HEK293 (cell line): ENCODE measurements around the gene PLAGL1.
A peak's percentile ranks its signal among the peaks of the same experiment; 100 is the strongest.

Source experiments
- CTCF ChIA-PET: fragments of 350-600 bp; formaldehyde crosslinking; extraction: SDS; loops from one replicate; lab custom pipeline; 2021; ENCODE audit warnings: antibody characterized with exemption; lab: Yijun Ruan, JAX
- POLR2A ChIA-PET: fragments of 300-600 bp; formaldehyde crosslinking; extraction: SDS; loops from one replicate; lab custom pipeline; 2020; ENCODE audit warnings: antibody characterized with exemption, inconsistent platforms; lab: Yijun Ruan, JAX
- H3K27ac ChIP-seq: fragments of 200-500 bp; sonication (Bioruptor generic); 2 replicates; pipeline ENCODE4 v1.5.1; 2014; ENCODE audit warnings: low read depth, low read length, control low read depth, inconsistent platforms; ENCODE audit errors: extremely low read depth
- H3K36me3 ChIP-seq, 2 experiments: fragments of 200-500 bp in 1 of 2; sonication (Bioruptor generic) in 1 of 2; 1 replicate in 1 of 2; 2 replicates in 1 of 2; pipeline ENCODE4 v1.5.1; 2014 to 2017; ENCODE audit warnings: inconsistent platforms in 2 of 2, low read length in 2 of 2; ENCODE audit not compliant: control insufficient read depth in 2 of 2, insufficient read depth in 1 of 2
- H3K4me1 ChIP-seq: fragments of 200-500 bp; sonication (Bioruptor generic); 2 replicates; pipeline ENCODE4 v1.5.1; 2014; ENCODE audit warnings: mild to moderate bottlenecking, low read length, inconsistent platforms; ENCODE audit not compliant: control insufficient read depth, insufficient read depth
- H3K4me3 ChIP-seq: 2 replicates; pipeline ENCODE4 v1.5.1; 2011; ENCODE audit warnings: low read depth, mild to moderate bottlenecking, control low read depth, low read length, moderate library complexity
- H3K9me3 ChIP-seq: fragments of 200-500 bp; sonication (Bioruptor generic); 2 replicates; pipeline ENCODE4 v1.5.1; 2014; ENCODE audit warnings: low read depth, low read length, inconsistent platforms; ENCODE audit not compliant: control insufficient read depth, insufficient read depth
- FEZF1 ChIP-seq: fragments of 450-650 bp; formaldehyde crosslinking; IDR thresholded peaks from 2 replicates; pipeline ENCODE4 v1.5.1; 2016; ENCODE audit warnings: missing biosample characterization, missing genetic modification characterization
- PRDM6 ChIP-seq: fragments of 450-650 bp; formaldehyde crosslinking; IDR thresholded peaks from 2 replicates; pipeline ENCODE4 v1.5.1; 2017; ENCODE audit warnings: missing biosample characterization, missing genetic modification characterization
- ZBTB20 ChIP-seq: fragments of 450-650 bp; formaldehyde crosslinking; IDR thresholded peaks from 2 replicates; pipeline ENCODE4 v1.5.1; 2016; ENCODE audit warnings: missing biosample characterization, missing genetic modification characterization
- ZNF132 ChIP-seq: fragments of 450-650 bp; formaldehyde crosslinking; IDR thresholded peaks from 2 replicates; pipeline ENCODE4 v1.5.1; 2017; ENCODE audit warnings: missing biosample characterization, missing genetic modification characterization, borderline replicate concordance
- ZNF18 ChIP-seq: fragments of 450-650 bp; formaldehyde crosslinking; IDR thresholded peaks from 2 replicates; pipeline ENCODE4 v1.5.1; 2016; ENCODE audit warnings: missing biosample characterization, missing genetic modification characterization
- ZNF214 ChIP-seq: fragments of 450-650 bp; formaldehyde crosslinking; IDR thresholded peaks from 2 replicates; pipeline ENCODE4 v1.5.1; 2017; ENCODE audit warnings: missing biosample characterization, mild to moderate bottlenecking, missing genetic modification characterization, borderline replicate concordance
- ZNF341 ChIP-seq: fragments of 450-650 bp; formaldehyde crosslinking; IDR thresholded peaks from 2 replicates; pipeline ENCODE4; 2016; ENCODE audit warnings: low read depth, missing biosample characterization, missing genetic modification characterization
- ZNF521 ChIP-seq: fragments of 450-650 bp; formaldehyde crosslinking; IDR thresholded peaks from 2 replicates; pipeline ENCODE4 v1.5.1; 2017; ENCODE audit warnings: missing biosample characterization, mild to moderate bottlenecking, missing genetic modification characterization
- ZNF670 ChIP-seq: fragments of 450-650 bp; formaldehyde crosslinking; IDR thresholded peaks from 2 replicates; pipeline ENCODE4 v1.5.1; 2016; ENCODE audit warnings: missing biosample characterization, missing genetic modification characterization, low read depth
- ZNF747 ChIP-seq: fragments of 450-650 bp; formaldehyde crosslinking; IDR thresholded peaks from 2 replicates; pipeline ENCODE4 v1.5.1; 2016; ENCODE audit warnings: missing biosample characterization, missing genetic modification characterization
- ZSCAN23 ChIP-seq: fragments of 450-650 bp; formaldehyde crosslinking; IDR thresholded peaks from 2 replicates; pipeline ENCODE4 v1.5.1; 2016; ENCODE audit warnings: missing biosample characterization, missing genetic modification characterization
- ZSCAN5A ChIP-seq: fragments of 450-650 bp; formaldehyde crosslinking; IDR thresholded peaks from 2 replicates; pipeline ENCODE4 v1.5.1; 2016; ENCODE audit warnings: missing biosample characterization, missing genetic modification characterization
- TF ChIP-seq, protein P1 (sequence below): fragments of 450-650 bp; formaldehyde crosslinking; IDR thresholded peaks from 2 replicates; pipeline ENCODE4 v1.5.1; 2016; ENCODE audit warnings: missing biosample characterization, missing genetic modification characterization
- TF ChIP-seq, protein P2 (sequence below): fragments of 450-650 bp; formaldehyde crosslinking; IDR thresholded peaks from 2 replicates; pipeline ENCODE4 v1.5.1; 2016; ENCODE audit warnings: missing biosample characterization, missing genetic modification characterization

Gene PLAGL1

DNA sequence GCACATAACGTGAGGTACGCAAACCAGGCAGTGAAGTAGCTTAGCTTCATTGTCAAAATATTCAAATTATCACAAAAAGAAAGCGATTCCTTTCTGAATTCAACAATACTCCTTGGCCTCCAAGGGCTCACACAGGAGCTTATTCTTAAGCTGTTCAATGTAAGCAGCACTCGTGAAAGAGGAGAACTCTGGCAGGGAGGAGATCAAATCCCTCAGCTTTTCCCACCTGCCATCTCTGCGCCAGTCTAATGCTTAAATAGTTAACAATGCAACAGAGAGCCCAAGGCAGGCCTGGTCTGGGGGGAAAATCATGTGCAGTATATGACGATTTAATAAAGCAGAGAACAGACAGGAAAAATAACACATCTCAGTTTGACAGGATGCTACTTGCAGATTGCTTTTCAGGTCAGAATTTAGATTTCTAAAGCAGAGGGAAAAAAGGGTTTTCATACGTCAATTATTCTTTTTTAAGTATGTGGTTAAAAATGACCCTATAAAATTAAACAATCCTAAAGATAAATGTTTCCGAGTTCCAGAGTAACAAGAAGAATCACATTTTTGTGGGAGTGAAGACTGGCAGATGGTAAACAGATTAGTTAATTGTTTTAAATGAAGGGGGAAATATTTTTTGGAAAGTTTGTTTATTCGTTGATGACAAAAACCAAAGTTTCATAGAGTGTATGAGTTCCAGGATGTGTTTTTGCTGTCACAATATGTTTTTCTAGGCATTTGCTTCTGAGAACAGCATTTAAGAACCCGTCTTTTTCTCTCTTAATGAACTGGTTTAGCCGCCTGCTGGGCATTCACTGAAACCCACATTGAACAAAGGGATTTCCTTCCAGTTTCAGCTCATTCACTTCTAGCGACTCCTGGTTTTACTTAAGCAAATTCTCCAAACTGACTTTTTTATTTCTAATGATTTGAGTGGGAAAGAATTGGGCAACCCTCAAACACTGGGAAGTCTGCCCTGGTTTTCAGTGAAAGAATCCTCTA is 45.9 kb downstream of the PLAGL1 start:
- 0 out of 2 replicates have a peak, but pooled peaks cover 2% of the 10 kb centered on the region for H3K4me1 ChIP-seq
- no peak overlapping the region for H3K27ac ChIP-seq
- ChIA-PET CTCF (interaction anchor here (1.6 to 2.1 kb wide), 2 partner anchors 22 to 386 kb away, joined by 4 to 10 read pairs; no protein-coding TSS in a partner anchor), POLR2A (no interaction called here)
- H3K9me3 ChIP-seq: no peaks in the 10 kb centered on the region
- no peak overlapping the region for H3K4me3 ChIP-seq
- peaks cover 0 to 25% of the 10 kb centered on the region in 2 experiments; a peak in 1 of 3 replicates for H3K36me3 ChIP-seq
- TF ChIP-seq ZNF214 (tag by site-specific recombination) (no peak), PRDM6 (tag by site-specific recombination) (peak; percentile 54; the same call in 1 of the 2 replicates)

DNA sequence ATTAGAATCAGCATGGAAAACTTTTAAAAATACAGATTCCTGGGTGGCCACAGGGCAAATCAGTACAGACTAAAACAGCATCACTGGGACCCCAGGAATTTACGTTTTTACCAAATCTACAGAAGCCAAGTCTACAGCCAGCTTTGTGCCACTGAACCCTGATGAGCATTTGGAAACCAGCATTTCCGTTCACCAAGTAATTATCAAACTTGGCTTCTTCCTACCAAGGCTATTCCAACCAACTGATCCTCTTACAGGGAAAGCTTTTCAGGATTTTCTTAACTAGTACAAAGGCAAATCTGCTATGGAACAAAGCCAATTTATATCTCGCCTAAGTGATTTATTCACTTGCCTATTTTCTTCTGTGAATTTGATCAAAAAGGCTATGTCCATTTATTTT is 47.0 kb downstream of the PLAGL1 start:
- Histone ChIP-seq H3K4me3 (no peak overlapping the region), H3K36me3 (peaks cover 0 to 22% of the 10 kb centered on the region in 2 experiments; a peak in 1 of 3 replicates), H3K4me1 (0 out of 2 replicates have a peak, but pooled peaks cover 2% of the 10 kb centered on the region), H3K27ac (no peak overlapping the region), H3K9me3 (no peaks in the 10 kb centered on the region)
- ChIA-PET CTCF (interaction anchor here (0.6 to 2.6 kb wide), 4 partner anchors 19 to 447 kb away, joined by 3 to 10 read pairs (median 5); no protein-coding TSS in a partner anchor), POLR2A (no interaction called here)
- no peak for TF ChIP-seq ZNF132 (tag by site-specific recombination)
- TF ChIP-seq ZBTB20: 0 out of 2 replicates have a peak, but pooled peaks have one; percentile 35

- POLR2A ChIA-PET: no interaction called here
- Histone ChIP-seq H3K4me3 (no peak overlapping the region), H3K36me3 (peaks cover 0 to 15% of the 10 kb centered on the region in 2 experiments; a peak in 1 of 3 replicates), H3K27ac (no peak overlapping the region), H3K4me1 (0 out of 2 replicates have a peak, but pooled peaks cover 2% of the 10 kb centered on the region), H3K9me3 (no peaks in the 10 kb centered on the region)
- CTCF ChIA-PET: interaction anchor here (0.6 to 2.6 kb wide), 4 partner anchors 18 to 23 kb away, joined by 3 to 7 read pairs (median 3); no protein-coding TSS in a partner anchor
- TF ChIP-seq, protein P1, sequence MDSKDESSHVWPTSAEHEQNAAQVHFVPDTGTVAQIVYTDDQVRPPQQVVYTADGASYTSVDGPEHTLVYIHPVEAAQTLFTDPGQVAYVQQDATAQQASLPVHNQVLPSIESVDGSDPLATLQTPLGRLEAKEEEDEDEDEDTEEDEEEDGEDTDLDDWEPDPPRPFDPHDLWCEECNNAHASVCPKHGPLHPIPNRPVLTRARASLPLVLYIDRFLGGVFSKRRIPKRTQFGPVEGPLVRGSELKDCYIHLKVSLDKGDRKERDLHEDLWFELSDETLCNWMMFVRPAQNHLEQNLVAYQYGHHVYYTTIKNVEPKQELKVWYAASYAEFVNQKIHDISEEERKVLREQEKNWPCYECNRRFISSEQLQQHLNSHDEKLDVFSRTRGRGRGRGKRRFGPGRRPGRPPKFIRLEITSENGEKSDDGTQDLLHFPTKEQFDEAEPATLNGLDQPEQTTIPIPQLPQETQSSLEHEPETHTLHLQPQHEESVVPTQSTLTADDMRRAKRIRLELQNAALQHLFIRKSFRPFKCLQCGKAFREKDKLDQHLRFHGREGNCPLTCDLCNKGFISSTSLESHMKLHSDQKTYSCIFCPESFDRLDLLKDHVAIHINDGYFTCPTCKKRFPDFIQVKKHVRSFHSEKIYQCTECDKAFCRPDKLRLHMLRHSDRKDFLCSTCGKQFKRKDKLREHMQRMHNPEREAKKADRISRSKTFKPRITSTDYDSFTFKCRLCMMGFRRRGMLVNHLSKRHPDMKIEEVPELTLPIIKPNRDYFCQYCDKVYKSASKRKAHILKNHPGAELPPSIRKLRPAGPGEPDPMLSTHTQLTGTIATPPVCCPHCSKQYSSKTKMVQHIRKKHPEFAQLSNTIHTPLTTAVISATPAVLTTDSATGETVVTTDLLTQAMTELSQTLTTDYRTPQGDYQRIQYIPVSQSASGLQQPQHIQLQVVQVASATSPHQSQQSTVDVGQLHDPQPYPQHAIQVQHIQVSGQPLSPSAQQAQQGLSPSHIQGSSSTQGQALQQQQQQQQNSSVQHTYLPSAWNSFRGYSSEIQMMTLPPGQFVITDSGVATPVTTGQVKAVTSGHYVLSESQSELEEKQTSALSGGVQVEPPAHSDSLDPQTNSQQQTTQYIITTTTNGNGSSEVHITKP: no peak
- TF ChIP-seq, protein P2, sequence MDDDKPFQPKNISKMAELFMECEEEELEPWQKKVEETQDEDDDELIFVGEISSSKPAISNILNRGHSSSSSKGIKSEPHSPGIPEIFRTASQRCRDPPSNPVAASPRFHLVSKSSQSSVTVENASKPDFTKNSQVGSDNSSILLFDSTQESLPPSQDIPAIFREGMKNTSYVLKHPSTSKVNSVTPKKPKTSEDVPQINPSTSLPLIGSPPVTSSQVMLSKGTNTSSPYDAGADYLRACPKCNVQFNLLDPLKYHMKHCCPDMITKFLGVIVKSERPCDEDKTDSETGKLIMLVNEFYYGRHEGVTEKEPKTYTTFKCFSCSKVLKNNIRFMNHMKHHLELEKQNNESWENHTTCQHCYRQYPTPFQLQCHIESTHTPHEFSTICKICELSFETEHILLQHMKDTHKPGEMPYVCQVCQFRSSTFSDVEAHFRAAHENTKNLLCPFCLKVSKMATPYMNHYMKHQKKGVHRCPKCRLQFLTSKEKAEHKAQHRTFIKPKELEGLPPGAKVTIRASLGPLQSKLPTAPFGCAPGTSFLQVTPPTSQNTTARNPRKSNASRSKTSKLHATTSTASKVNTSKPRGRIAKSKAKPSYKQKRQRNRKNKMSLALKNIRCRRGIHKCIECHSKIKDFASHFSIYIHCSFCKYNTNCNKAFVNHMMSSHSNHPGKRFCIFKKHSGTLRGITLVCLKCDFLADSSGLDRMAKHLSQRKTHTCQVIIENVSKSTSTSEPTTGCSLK (tag by site-specific recombination): no peak
- TF ChIP-seq ZNF670 (tag by site-specific recombination): no peak
- TF ChIP-seq ZNF747 (tag by site-specific recombination): no peak
- TF ChIP-seq ZSCAN5A (tag by site-specific recombination): no peak
- no peak for TF ChIP-seq FEZF1 (tag by site-specific recombination)
- no peak for TF ChIP-seq ZSCAN23 (tag by site-specific recombination)
- no peak for TF ChIP-seq ZNF521 (tag by site-specific recombination)
- TF ChIP-seq ZNF18: no peak
- TF ChIP-seq ZNF341: no peak
These were observed 48.1 kb downstream of the PLAGL1 start for GRCh38 chr6:143959927-143960326.
